Breast epithelium (tissue), 3 donors: Measurements from ENCODE around the gene SIAH3.

ENCODE experiments used
- POLR2A ChIP-seq: fragments of 450-650 bp; IDR thresholded peaks from one replicate; pipeline ENCODE4 v1.6.1; 2016; ENCODE audit warnings: antibody characterized with exemption, mild to moderate bottlenecking, moderate library complexity
- TF ChIP-seq, protein P1 (sequence below), 3 donors: fragments of 450-650 bp; IDR thresholded peaks; one replicate each; pipeline ENCODE4 v1.5.1; 2016 to 2017; ENCODE audit warnings: antibody characterized with exemption in 3 of 3, mild to moderate bottlenecking in 3 of 3, moderate library complexity in 3 of 3

DNA sequence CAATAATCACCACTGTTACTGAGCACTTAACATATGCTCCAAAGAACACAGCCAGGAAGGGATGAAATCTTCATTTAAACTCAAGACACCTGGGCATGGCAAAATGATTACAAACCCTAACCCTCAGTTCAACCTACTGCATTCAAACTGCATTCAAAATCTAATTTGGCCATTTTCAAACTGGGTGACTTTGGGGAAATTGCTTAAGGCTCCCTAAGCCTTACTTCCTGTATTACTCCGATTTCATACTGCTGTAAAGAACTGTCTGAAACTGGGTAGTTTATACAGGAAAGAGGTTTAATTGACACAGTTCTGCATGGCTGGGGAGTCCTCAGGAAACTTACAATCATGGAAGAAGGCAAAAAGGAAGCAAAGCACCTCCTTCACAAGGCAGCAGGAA, 99.0 kb downstream of the SIAH3 start:
- no peak for TF ChIP-seq POLR2A
- TF ChIP-seq, protein P1, sequence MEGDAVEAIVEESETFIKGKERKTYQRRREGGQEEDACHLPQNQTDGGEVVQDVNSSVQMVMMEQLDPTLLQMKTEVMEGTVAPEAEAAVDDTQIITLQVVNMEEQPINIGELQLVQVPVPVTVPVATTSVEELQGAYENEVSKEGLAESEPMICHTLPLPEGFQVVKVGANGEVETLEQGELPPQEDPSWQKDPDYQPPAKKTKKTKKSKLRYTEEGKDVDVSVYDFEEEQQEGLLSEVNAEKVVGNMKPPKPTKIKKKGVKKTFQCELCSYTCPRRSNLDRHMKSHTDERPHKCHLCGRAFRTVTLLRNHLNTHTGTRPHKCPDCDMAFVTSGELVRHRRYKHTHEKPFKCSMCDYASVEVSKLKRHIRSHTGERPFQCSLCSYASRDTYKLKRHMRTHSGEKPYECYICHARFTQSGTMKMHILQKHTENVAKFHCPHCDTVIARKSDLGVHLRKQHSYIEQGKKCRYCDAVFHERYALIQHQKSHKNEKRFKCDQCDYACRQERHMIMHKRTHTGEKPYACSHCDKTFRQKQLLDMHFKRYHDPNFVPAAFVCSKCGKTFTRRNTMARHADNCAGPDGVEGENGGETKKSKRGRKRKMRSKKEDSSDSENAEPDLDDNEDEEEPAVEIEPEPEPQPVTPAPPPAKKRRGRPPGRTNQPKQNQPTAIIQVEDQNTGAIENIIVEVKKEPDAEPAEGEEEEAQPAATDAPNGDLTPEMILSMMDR (IDR thresholded peaks at IDR 0.05), result no peak
